Fibroblast of skin of right biceps (primary cell): ENCODE data around the gene MAPKAP1.
A peak's percentile ranks its signal among the peaks of the same experiment; 100 is the strongest.

ENCODE experiments used
- DNase-seq: peaks from one replicate; pipeline ENCODE4 v3.0.0-alpha.2; 2013

MAPKAP1 gene

DNA sequence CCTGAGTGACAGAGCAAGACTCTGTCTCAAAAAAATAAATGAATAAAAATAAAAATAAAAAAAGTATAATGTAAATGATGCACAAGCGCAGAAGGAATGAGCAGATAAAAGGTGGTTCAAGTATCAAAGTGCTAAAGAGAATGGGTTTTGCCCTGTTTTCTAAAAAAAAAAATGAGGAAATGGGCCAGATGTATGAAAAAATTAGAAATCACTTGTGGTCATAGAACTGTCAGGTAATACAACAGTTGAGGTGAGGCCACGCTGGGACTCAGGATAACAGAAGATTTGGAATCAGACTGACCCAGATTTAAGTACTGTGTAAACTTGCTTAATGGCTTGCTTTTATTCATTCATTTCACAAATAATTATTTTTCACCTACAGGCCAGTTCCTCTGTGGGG is 69.8 kb downstream of the MAPKAP1 start:
- no peak for DNase-seq

DNA sequence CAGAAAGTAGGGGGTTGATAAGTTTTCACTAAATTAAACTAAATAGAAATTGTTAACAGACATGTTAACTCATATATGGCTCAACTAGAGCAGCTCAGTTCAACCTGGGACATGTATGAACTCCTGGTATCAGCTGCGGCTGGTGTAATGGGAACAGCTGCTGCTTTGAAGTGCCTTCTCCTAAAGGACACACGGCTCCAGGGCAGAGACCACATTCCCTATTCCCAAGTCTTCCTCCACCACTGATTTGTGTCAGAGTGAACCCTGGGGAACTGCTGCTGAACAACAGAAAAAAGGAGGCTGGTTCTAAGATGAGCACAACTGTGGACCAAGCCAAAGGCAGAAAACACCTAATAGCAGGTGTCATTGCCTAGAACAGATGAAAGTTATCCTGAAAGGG is 71.1 kb downstream of the MAPKAP1 start:
- no peak for DNase-seq

DNA sequence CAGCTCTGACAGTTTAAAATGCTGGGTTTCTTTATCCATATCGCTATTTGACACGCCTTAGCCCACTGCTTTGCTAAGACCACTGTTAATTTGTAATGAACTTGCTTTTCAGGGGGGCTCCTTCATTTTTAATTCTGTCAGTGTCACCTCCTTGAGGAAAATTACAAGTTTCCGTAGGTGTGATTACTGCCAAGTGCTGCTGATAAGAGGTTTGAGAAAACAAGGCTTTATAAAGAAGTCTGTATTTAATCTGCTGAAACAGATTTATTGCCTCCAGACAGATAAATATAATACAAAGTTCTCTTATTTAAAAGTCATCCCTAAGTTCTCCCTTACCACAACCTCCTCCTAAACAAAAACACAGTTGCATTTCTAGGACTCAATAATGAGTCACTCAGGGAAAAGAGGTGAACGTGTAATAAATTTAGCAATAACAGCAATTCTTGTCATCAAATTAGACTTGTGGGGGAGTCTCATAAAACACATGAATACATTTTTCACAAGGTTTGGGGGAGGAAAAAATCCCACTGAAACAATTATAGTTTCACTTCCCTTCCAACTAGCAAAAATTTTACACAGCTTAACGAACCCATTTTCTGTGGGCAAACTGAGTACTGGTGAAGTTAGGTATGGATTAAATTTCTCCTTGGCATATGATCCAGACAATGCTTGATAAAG is 72.8 kb downstream of the MAPKAP1 start:
- DNase-seq, result peak; percentile 71

DNA sequence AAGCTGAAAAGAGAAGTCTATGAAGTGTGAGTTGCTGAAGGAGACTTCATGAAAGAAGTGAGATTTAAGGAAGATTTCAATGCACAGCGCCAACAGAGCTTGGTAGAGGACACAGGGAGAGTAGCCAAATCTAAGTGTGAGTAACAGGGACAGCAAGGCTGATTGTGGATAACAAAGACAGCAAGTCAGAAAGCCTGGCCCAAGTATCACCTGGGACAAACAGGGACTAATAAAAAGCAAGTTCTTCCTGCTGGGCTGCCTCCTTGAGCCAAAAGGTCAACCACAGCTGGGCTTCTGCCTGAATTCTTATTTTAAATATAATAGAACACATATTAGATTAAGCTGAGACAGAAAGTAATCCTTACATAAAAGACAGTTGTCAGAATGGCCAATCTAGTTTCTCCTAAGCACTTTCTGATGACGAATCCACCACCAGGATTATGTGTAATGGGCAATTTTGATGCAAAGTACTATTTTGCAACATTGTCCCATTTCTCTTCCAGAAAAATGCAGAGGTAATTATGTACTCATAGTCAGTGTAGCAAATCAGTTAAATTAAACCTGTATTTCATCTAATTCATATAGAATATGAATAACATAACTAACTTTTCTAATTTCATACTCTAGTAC is 73.8 kb downstream of the MAPKAP1 start:
- no peak for DNase-seq

DNA sequence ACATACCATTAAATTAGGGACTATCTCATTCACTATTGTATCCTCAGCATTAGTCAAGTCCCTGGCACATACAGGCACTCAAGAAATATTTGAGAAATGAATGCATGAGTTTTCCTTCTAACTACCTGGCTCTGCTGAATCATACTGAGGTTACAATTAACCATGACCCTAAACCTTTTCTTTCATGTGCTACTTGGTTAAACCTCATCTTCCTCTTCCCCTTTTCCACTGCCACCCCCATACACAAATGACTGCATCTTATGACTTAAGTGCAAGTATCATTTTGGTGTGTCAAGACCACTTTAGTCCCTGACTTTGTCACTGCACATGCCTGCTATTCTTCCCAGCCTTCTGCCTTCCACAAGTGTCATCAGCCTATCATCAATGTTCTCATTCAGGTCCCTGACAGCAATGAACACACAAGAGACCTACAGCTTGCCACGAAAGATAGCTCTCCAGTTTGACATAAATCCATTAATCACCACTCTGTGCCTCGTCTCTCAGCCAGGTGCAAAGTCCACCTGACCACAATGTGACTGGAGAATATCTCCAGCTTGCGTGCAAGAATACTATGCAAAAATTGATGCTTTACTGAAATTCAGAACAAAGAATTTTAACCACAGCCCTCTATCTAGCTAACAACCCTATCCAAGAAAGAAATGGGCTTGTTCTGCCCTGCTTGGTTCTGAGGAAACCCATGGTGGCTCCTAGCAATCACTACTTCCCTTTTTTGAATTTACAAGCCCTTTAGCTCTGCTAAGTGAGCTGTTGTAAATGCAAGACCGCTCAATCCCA is 74.5 kb downstream of the MAPKAP1 start:
- peak; percentile 68 for DNase-seq

DNA sequence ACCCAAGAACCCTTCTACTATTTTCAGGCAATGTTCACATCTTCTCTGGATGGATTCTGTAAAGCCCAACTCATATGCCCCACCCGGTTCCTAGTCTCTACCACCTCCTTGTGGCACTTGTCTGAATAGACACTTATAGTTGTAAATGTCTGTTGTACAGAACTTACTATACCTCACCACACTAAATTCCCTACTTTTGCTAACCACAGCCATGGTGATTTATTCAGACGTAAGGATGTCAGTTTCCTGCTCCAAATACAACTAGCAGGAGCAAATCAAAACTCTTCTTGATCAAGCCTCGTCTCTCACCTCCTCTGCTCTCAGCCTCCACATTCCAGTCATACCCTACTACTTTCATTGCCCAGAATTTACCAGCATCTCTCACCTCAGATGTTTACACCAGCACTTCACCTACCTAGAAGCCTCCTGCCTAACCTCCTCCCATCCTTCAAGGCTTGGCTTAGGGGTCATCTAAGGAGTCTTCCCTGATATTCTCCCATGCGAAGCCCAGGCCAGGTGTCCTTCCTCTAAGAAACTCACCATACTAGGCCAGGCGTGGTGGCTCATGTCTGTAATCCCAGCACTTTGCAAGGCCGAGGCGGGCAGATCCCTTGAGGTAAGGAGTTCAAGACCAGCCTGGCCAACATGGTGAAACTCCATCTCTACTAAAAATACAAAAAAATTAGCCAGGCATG is 75.5 kb downstream of the MAPKAP1 start:
- DNase-seq, result peak; percentile 58

DNA sequence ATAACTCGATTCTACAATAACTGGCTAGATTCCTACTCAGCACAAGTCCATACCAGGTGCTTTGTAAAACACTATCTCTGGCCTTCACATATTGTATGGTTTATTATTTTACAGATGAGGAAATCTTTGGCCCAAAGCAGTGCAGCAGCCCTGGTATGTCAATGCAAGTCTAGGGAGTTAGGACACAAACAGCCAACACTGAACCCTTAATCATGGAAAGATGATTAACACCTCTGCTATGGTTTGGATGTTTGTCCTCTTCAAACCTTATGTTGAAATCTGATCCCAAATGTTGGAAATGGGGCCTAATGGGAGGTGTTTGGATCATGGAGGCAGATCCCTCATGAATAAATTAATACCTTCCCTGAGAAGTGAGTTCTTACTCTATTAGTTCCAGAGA is 76.6 kb downstream of the MAPKAP1 start:
- DNase-seq, result peak; percentile 42

DNA sequence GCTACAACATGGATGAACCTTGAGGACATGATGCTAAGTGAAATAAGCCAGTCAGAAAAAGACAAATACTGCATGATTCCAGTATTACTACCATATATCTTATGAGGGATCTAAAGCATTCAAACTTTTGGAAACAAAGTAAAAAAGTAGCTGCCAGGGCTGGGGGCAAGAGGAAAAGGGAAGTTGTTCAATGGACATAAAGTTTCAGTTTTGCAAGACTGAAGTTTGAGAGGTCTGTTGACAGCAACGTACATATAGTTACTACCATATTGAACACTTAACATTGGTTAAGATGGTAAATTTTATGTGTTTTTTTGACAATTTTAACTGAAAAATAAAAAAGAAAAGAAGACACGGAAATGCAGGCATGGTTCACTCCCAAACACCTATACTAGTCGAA is 77.6 kb downstream of the MAPKAP1 start:
- no peak for DNase-seq

DNA sequence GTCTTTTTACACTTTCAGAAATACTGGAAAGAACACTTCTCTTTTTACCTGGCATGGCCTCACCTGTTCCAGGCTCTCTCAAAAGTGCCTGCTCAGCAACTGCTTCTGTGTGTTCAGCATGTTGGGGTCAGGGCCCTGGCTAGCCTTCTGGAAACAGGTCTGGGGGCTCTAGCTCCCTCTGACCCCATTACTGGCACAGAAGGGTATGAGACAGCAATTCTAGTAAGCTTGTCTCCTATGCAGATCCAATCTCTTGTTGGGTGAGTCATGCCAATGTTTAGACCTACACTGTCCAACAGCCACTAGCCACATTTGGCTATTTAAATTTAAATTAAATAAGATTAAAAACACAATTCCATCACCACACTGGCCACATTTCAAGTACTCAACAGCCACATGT is 80.8 kb downstream of the MAPKAP1 start:
- DNase-seq, result peak; percentile 28

DNA sequence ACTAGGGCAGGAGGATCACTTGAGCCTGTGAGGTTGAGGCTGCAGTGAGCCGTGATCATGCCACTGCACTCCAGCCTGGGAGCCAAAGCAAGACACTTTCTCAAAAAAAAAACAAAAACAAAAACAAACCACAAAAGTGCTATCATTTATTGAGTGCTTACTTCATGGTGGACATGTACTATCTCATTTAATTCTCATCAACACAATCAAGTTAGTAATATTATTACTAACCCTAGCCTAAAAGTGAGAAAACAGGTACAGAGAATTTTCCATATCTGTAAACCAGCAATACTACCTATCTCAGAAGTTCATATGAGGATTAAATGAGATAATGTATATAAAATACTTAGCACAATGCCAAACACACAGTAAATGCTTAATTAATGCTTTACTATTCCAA is 85.8 kb downstream of the MAPKAP1 start:
- no peak for DNase-seq

DNA sequence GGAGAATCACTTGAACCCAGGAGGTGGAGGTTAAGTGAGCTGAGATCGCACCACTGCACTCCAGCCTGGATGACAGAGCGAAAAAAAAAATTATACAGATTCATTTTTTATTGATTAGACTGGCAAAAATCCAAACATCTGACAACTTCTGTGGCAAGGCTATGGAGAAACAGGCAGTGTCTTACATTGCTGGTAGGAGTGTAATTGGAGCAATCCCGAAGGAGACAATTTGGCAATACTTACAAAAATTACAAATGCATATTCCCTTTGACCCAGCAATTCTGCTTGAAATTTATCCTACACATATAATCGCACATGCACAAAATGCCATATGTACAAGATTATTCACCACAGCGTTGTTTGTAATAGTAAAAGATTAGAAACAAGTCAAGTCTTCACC is 86.8 kb downstream of the MAPKAP1 start:
- no peak for DNase-seq

DNA sequence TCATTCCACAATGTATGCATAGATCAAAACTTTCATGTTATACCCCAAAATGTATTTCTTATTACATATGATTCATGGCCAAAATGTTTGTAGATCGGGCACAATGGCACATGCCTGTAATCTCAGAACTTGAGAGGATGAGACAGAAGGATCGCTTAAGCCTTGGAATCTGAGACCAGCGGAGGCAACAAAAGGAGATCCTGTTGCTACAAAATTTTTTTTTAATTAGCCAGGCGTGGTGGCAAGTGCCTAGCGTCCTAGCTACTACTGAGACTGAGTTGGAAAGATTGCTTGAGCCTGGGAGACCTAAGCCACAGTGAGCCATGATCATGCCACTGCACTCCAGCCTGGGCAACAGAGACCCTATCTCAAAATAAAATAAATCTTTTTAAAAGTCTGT is 89.9 kb downstream of the MAPKAP1 start:
- DNase-seq, result no peak

DNA sequence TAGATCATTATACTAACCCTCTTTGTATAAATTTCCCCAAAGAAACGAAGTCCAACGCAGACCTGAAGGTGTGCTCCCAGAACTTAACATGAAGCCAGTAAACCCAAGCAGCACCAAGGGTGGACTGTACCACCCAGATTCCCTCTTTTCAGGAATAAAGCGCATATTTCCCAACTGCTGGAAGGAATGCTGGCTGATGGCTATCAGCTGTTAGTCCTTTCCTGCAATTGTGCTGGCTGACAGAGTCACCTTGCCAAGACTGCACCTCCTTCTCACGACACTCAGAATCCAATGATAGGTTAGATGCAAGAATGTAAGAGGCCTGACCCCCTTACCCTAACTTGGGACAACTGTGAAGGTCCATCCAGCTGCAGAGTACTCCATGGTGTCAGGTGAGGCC is 93.9 kb downstream of the MAPKAP1 start:
- DNase-seq, result no peak

DNA sequence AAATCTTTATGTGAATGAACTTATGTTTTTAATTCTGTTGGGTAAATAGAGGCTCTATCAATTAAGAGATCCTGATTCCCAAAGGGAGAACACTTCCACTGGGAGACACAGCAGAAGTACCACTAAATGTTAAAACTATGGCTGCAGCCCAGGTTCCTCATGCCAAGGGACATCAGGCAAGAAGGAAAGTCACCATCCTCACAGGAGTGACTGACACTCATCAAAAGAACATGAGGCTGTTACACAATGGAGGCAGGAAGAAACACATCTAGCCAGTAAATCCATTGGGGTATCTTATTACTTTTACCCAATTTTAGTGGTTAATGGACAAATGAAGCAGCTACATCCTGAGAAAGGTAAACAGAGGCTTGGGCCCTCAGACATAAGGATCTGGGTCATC is 94.4 kb downstream of the MAPKAP1 start:
- no peak for DNase-seq

DNA sequence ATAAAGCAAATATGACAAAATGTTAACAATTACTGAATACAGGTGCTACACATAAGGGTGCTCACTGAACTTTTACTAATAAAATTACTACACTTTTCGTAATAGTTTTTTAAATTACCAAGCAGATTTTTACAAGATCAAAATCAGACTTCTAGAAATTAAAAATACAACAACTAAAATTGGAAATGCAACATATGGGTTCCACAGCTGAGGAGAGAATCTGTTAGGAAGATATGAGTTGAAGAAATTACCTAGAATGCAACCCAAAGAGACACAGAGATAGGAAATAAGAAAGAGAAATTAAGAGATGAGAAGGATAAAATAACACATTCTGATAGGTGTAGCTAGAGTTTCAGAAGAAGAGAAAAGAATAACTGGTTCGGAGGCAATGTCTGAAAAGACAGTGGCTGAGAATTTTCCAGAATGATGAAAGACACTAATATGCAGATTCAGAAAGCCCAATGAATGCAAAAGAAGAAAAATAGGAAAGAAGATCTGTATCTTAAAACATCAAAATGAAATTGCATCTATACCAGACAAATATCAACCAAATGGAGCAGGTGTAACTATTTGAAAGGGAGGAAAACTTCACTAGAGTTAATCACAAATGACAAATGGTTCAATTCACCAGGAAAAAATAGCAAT is 95.8 kb downstream of the MAPKAP1 start:
- DNase-seq, result no peak

DNA sequence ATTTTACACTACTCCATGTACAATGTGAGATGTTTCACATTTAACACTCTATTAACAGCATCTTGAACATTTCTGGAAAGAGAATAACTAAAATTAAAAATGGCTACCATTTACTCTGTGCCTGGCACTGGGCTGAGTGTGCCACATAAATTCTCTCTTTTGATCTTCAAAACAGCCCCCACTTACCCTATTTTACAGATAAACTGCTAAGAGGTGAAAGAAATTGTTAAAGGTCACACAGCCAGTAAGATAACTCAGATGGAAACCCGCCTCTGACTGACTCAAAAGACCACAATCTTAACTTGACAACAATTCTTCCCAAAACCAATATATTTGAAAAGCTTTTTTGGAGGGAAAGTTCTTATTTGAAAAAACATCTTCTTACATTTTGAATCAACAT is 97.3 kb downstream of the MAPKAP1 start:
- no peak for DNase-seq

DNA sequence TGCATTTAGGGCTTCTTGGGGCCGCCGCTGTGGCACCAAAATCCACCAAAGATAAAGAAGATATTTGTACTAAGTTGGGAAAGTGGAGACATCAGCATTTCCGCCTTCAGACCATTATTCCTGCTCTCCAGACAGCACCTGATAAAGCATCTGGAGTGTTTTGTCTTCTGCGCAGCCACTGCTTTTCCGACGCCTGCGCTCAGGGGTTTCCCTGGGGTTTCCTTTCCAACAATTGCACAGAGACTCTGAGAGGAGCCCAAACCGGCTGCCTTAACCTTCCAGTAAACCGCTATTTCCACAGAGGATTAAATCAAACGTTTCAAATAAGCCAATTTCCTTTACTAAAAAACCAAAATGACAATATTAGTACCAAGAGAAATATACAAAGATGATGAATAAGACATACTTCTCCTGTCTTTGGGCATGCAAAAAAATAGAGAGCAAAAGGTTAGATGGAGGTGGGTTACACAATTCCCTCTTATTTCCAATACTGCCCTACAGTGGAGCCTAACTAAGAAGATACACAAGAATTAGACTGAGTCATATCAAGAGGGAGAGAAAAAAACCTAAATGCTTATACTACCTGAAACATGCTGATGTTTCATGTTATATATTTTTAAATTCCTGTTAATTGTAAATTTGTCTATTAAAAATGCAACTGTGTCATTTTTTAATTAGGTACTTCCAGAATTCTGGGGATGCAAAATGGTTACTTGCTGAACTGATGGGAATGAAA is 98.4 kb downstream of the MAPKAP1 start:
- DNase-seq, result no peak

DNA sequence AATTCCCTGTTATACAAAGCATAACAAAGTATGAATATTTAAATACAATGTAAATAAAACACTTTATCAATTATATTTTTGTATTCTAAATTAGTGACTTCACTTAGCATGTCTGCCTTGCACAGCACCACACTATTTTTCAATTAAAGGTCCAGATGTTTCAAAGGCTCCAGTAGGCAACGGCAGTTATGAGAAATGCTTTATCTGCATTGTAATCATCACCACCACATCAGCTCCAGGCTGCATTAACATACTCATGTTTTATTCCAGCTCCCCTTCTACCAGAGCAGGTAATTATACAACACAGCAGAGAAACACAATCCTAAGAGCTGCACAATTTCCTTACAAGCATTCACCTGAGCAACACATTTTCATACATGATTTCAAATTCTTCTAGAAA is 102.8 kb downstream of the MAPKAP1 start:
- no peak for DNase-seq

DNA sequence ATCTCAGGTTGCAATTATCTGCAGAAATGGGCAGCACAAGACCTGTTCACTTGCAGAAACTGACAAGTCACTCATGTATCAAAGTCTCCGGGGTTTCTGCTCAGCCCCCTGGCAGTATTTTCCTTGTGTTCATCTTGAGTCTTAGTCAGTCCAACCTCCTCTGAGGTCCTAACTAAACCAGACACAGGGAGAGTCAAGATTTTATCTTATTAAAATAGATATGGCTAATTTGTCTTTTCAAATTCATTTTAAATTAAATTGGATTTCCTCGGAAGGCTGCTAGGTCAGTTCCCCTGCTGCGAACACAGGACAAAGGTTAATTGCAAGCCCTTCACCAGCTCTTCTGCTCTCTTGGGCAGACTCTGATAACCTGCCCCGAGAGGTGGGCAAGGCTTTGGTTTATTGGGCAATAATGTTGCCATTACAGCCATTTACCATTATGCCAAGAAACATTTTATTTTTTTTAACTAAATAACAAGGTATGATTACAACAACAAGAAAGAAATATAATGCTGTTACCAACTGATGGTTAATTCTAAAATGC is 103.5 kb downstream of the MAPKAP1 start:
- DNase-seq, result no peak

DNA sequence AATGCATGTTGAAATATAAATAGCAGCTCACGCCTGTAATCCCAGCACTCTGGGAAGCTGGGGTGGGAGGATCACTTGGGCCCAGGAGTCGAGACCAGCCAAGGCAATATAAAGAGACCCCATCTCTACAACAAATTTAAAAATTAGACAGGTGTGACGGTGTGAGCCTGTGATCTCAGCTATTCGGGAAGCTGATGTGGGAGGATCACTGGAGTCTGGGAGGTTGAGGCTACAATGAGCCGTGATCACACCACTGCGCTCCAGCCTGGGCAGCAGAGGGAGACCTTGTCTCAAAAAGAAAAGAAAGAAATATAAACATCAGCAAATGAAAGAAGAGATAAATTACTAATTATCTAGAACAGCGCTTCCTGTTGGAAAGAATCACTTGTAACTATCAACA is 105.0 kb downstream of the MAPKAP1 start:
- DNase-seq, result no peak

DNA sequence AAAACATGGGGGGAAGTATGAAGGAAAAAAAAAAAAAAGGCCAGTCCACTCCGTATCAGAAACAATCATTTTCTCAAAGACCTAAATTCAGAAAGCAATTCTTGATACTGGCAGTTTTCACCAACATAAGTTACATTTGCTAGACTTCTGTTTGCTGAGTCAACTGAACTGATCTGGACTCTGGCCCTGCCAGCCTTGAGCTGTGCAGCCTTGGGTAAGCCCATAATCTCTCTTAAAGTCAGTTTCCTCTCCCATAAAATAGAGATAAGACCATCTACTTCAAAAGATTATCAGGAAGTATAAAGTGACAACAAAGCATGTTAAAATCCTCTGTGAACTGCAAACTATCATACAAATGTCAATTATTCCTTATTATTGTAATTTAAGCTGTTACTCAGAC is 106.8 kb downstream of the MAPKAP1 start:
- no peak for DNase-seq

DNA sequence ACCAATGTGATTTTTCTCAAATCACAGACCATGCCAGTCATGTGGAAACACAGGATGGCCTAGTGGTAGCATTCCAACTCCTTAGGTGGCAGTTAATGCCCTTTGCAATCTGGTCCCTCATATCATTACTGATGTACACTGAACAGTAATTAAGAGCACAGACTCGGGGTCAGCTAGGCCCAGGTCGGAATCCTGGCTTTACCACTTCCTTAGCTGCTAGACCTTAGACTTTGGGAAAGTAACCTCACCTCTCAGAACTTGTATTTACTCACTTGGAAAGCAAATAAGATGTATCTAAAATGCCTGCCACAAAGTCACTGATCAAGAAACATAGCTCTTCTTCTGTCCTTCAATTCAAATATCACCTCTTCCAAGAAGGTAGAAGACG is 112.8 kb downstream of the MAPKAP1 start:
- no peak for DNase-seq
